PC-9 (cell line): ENCODE data around the gene LAPTM5. TPM values are rescaled to one million over a fixed set of nuclear protein-coding genes. Genes with fewer than 3 reads are reported as not detected.

ENCODE experiments used
- BruUV-seq: library from RNA; stranded (reverse); fragments of 400-500 nt; replicated peaks from 2 replicates; lab custom pipeline; 2021; lab: Mats Ljungman, UMichigan
- CTCF ChIA-PET: fragments of 300-600 bp; sonication (Branson Sonifier 250); formaldehyde crosslinking; loops from one replicate; lab custom pipeline; 2022; ENCODE audit warnings: antibody characterized with exemption; lab: Charles Lee
- POLR2A ChIA-PET: fragments of 300-600 bp; sonication (Branson Sonifier 250); formaldehyde crosslinking; loops from one replicate; lab custom pipeline; 2022; ENCODE audit warnings: antibody characterized with exemption; ENCODE audit not compliant: unreplicated experiment; lab: Charles Lee
- DNase-seq, 2 experiments: peaks; one replicate each; pipeline versions ENCODE4 v3.0.0 to v3.0.0-alpha.2; 2015 to 2022; ENCODE audit warnings: mixed read lengths in 1 of 2
- H2AFZ ChIP-seq: fragments of 200-600 bp; sonication (generic); 2 replicates; pipeline ENCODE4 v1.8.1; 2017; ENCODE audit warnings: antibody characterized with exemption
- H3F3A ChIP-seq: fragments of 200-600 bp; sonication (generic); 2 replicates; pipeline ENCODE4 v1.8.1; 2017; ENCODE audit warnings: antibody characterized with exemption, mild to moderate bottlenecking, low read depth; ENCODE audit not compliant: insufficient read depth
- H3K27ac ChIP-seq: fragments of 200-600 bp; sonication (generic); 2 replicates; pipeline ENCODE4 v1.6.1; 2016; ENCODE audit warnings: mixed run types
- H3K27me3 ChIP-seq: fragments of 200-600 bp; sonication (generic); 2 replicates; pipeline ENCODE4 v1.6.1; 2016; ENCODE audit warnings: low read depth, mixed run types; ENCODE audit not compliant: insufficient read depth
- H3K36me3 ChIP-seq: fragments of 200-600 bp; sonication (generic); 2 replicates; pipeline ENCODE4 v1.6.1; 2016; ENCODE audit warnings: low read depth, mixed run types
- H3K4me1 ChIP-seq: fragments of 200-600 bp; sonication (generic); replicated peaks from 2 replicates; pipeline ENCODE4 v1.6.1; 2016; ENCODE audit warnings: mixed run types; ENCODE audit not compliant: insufficient read depth
- H3K4me2 ChIP-seq: fragments of 200-600 bp; sonication (generic); 2 replicates; pipeline ENCODE4 v1.6.1; 2017; ENCODE audit warnings: mixed run types
- H3K4me3 ChIP-seq: fragments of 200-600 bp; sonication (generic); 2 replicates; pipeline ENCODE4 v1.6.1; 2016; ENCODE audit warnings: mixed run types
- H3K79me2 ChIP-seq: fragments of 200-600 bp; sonication (generic); 2 replicates; pipeline ENCODE4 v1.6.1; 2017; ENCODE audit warnings: low read depth, mixed run types
- H3K9me2 ChIP-seq: fragments of 200-600 bp; sonication (generic); 2 replicates; pipeline ENCODE4 v1.8.1; 2017; ENCODE audit warnings: mild to moderate bottlenecking; ENCODE audit not compliant: insufficient read depth
- H3K9me3 ChIP-seq: fragments of 200-600 bp; sonication (generic); 2 replicates; pipeline ENCODE4 v1.8.1; 2016; ENCODE audit warnings: low read depth; ENCODE audit not compliant: insufficient read depth
- H4K20me1 ChIP-seq: fragments of 200-600 bp; sonication (generic); 2 replicates; pipeline ENCODE4 v1.8.1; 2017; ENCODE audit not compliant: insufficient read depth
- EZH2 ChIP-seq: fragments of 200-600 bp; sonication (generic); IDR thresholded peaks from 2 replicates; pipeline ENCODE4 v1.8.0; 2017; ENCODE audit warnings: antibody characterized with exemption, low read depth
- intact Hi-C: fragments of 100-400 bp; cut with micrococcal nuclease; formaldehyde crosslinking; loops from one replicate; pipeline ENCODE4 v1.10.0; 2022; ENCODE audit not compliant: unreplicated experiment
- total RNA-seq: library from RNA; stranded (reverse); gene quantifications from 2 replicates; pipeline ENCODE4 v1.2.3, GENCODE V29; 2021
- TF ChIP-seq, protein P1 (sequence below): fragments of 200-600 bp; sonication (generic); conservative IDR thresholded peaks from 2 replicates; pipeline ENCODE4 v1.6.1; 2017; ENCODE audit warnings: mixed run types, antibody characterized with exemption, mild to moderate bottlenecking, moderate library complexity

Gene LAPTM5
- total RNA-seq, 1 experiment from 2014 or later, result 5.0 TPM

DNA sequence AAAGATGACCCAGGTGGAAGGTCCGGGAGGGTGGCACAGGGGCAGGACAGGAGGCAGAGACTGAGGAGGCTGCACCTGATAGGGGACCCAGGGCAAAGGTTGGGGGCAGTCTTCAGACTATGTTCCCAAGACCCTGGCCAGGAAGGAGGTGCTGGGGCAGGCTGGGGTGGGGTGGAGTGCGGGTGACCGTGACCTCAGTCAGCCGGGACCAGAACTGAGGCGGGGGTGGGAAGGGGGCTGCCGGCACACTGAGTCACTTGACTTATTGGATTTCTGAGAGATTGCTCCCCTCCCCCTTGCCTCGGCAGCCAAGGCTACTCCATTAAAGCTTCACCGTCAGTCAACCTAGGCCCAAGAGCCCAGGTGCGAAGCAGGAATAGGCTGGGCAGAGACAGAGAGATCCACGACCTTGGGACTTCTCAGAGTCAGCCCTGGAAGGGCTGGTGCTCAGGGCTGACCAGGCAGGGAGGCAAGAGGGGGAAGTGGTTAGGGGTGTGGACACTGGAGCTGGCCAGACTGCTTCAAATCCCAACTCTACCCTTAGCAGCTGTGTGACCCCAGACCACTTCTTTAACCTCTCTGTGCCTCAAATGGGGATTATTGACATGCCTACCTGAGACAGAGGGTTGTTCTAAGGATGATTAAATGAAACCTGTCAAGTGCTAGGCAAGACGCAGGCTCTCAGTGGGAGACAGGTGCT is 47.9 kb upstream of the LAPTM5 start:
- no TSS peak for BruUV-seq
- intact Hi-C loops, result no loop called here
- no peak for TF ChIP-seq EZH2
- TF ChIP-seq, protein P1, sequence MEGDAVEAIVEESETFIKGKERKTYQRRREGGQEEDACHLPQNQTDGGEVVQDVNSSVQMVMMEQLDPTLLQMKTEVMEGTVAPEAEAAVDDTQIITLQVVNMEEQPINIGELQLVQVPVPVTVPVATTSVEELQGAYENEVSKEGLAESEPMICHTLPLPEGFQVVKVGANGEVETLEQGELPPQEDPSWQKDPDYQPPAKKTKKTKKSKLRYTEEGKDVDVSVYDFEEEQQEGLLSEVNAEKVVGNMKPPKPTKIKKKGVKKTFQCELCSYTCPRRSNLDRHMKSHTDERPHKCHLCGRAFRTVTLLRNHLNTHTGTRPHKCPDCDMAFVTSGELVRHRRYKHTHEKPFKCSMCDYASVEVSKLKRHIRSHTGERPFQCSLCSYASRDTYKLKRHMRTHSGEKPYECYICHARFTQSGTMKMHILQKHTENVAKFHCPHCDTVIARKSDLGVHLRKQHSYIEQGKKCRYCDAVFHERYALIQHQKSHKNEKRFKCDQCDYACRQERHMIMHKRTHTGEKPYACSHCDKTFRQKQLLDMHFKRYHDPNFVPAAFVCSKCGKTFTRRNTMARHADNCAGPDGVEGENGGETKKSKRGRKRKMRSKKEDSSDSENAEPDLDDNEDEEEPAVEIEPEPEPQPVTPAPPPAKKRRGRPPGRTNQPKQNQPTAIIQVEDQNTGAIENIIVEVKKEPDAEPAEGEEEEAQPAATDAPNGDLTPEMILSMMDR, result no peak
- Histone ChIP-seq H3K4me2 (no peak overlapping the region), H3K79me2 (no peaks in the 10 kb centered on the region), H3K27ac (no peak overlapping the region), H3K4me3 (no peak overlapping the region), H4K20me1 (no peaks in the 10 kb centered on the region), H3K9me3 (no peaks in the 10 kb centered on the region), H3K4me1 (peaks cover 8% of the 10 kb centered on the region), H3F3A (no peaks in the 10 kb centered on the region), H2AFZ (no peak overlapping the region), H3K27me3 (peaks cover 6% of the 10 kb centered on the region; the same call in 1 of the 2 replicates), H3K36me3 (no peaks in the 10 kb centered on the region), H3K9me2 (no peaks in the 10 kb centered on the region)
- CTCF ChIA-PET, result no interaction called here
- POLR2A ChIA-PET, result no interaction called here
- DNase-seq, result no peak

DNA sequence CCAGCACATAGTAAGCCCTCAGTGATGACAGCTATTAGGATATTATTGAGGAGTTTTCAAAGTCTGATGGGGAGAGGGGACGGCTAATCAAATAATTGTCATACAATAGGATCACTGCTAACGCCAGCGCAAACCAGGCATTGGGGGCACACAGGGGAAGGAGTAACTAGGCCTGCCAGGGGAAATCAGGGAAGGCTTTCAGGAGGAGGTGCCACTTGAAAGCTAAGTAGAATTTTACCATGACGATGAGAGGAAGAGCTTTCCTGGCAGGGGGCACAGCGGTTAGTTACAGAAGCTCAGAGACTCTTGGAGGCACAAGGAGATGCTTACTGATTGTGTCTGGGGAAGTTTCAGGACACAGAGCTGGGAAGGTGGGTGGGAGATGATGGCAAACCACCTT is 47.2 kb upstream of the LAPTM5 start:
- no peaks in the 10 kb centered on the region for H3K36me3 ChIP-seq
- POLR2A ChIA-PET, result no interaction called here
- intact Hi-C loops, result loop anchor here (5.0 kb wide), 1 partner anchor 122 kb away; no protein-coding TSS in a partner anchor
- DNase-seq, result no peak
- H3K79me2 ChIP-seq, result no peaks in the 10 kb centered on the region
- H3K9me2 ChIP-seq, result no peaks in the 10 kb centered on the region
- no TSS peak for BruUV-seq
- no peak overlapping the region for H3K27ac ChIP-seq
- H3K27me3 ChIP-seq, result peaks cover 6% of the 10 kb centered on the region; the same call in 1 of the 2 replicates
- H3K9me3 ChIP-seq, result no peaks in the 10 kb centered on the region
- TF ChIP-seq, protein P1, result no peak
- no peak for TF ChIP-seq EZH2
- no peaks in the 10 kb centered on the region for H3F3A ChIP-seq
- H3K4me3 ChIP-seq, result no peak overlapping the region
- no peaks in the 10 kb centered on the region for H4K20me1 ChIP-seq
- no peak overlapping the region for H2AFZ ChIP-seq
- H3K4me2 ChIP-seq, result no peak overlapping the region
- CTCF ChIA-PET, result interaction anchor here (0.5 kb wide), 1 partner anchor 821 kb away, joined by 8 read pairs; no protein-coding TSS in a partner anchor
- peaks cover 6% of the 10 kb centered on the region for H3K4me1 ChIP-seq

DNA sequence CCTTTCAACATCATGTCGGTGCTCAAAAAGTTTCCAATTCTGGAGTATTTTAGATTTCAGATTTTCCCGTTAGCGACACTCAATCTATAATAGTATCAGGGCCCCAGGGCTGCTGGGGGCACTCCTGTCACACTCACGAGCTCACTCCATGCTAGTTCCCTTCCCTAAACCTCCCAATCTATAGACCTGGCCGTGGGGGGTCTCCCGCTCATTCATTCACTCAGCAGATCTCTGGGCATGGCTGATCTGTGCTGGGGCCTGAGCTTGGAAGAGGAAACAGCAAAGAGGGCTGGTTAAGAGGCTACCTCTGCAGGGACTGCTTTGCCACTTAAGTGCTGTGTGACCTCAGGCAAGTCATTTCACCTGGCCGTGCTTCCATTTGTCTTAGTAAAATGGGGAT is 46.8 kb upstream of the LAPTM5 start:
- POLR2A ChIA-PET, result interaction anchor here (0.6 kb wide), 1 partner anchor 130 kb away, joined by 6 read pairs; no protein-coding TSS in a partner anchor
- CTCF ChIA-PET, result interaction anchor here (0.5 to 1.1 kb wide), 3 partner anchors 22 to 821 kb away, joined by 4 to 8 read pairs (median 5); no protein-coding TSS in a partner anchor
- intact Hi-C loops, result loop anchor here (5.0 kb wide), 1 partner anchor 123 kb away; no protein-coding TSS in a partner anchor

More for the DNA sequence above, 46.8 kb upstream of the LAPTM5 start:
- H2AFZ ChIP-seq, result no peak overlapping the region
- TF ChIP-seq EZH2, result no peak
- TF ChIP-seq, protein P1, result no peak
- DNase-seq, result no peak
- no peak overlapping the region for H3K4me2 ChIP-seq
- H3F3A ChIP-seq, result no peaks in the 10 kb centered on the region
- H3K4me1 ChIP-seq, result peaks cover 2% of the 10 kb centered on the region; the same call in 1 of the 2 replicates
- H3K27ac ChIP-seq, result no peak overlapping the region
- H3K9me2 ChIP-seq, result no peaks in the 10 kb centered on the region
- H3K9me3 ChIP-seq, result no peaks in the 10 kb centered on the region
- H3K27me3 ChIP-seq, result peaks cover 6% of the 10 kb centered on the region; the same call in 1 of the 2 replicates
- H4K20me1 ChIP-seq, result no peaks in the 10 kb centered on the region
- no peak overlapping the region for H3K4me3 ChIP-seq
- no TSS peak for BruUV-seq
- no peaks in the 10 kb centered on the region for H3K79me2 ChIP-seq
- H3K36me3 ChIP-seq, result no peaks in the 10 kb centered on the region
